ENCODE data around the gene CUEDC1. TPM values are rescaled to one million over a fixed set of nuclear protein-coding genes. Genes with fewer than 3 reads are reported as not detected.
A peak's percentile ranks its signal among the peaks of the same experiment; 100 is the strongest.

Gene CUEDC1
- total RNA-seq, 1 donor from 2014 or later: 37.0 TPM

DNA sequence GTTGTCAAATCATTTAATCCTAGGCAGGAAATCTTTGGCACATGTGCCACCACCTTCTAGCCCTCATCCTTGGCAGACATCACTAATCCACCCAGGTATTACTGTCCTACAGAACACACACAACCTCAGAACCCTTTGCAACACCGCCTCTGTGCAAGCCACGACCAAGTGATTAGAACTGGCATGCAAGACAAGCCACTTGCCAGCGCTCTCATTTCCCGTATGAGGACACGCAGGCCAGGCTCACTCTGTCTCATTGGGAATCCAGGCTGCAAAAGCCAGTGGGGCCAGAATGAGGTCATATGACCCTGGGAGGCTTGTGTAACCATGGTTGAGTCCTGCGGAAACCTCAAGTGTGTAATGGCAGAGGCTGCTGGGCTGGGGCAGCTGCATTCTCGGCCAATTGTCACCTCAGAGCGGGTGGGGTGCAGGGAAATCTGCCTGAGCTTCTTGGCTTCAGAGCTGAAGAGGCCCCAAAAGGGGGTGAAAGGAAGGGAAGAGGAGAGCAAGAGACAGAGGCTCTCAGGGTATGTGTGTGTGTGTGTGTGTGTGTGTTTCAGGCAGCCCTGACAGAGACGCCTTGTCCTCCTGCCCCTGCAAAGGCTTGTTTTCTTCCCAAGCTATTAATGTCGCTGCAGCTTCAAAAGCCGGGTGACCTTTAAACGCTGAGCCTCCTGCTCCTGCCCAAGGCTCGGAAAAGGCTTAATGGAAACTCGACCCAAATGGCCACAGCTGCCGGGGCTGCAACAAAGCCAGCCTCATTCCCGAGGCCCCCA is 62.2 kb downstream of the CUEDC1 start:
- Mint-ChIP-seq H3K4me1 (peaks cover 31% of the 10 kb centered on the region), H3K27ac (peak overlapping the region; percentile 96), H3K36me3 (no peaks in the 10 kb centered on the region), H3K9me3 (no peaks in the 10 kb centered on the region), H3K27me3 (ENCODE audit: low read depth) (no peaks in the 10 kb centered on the region), H3K4me3 (peak overlapping the region; percentile 45)
- DNase-seq (ENCODE audit: low spot score in 2 of 2, unreplicated experiment in 2 of 2): peak in 1 of 2 experiments; percentile 60
- TF ChIP-seq, protein P1, sequence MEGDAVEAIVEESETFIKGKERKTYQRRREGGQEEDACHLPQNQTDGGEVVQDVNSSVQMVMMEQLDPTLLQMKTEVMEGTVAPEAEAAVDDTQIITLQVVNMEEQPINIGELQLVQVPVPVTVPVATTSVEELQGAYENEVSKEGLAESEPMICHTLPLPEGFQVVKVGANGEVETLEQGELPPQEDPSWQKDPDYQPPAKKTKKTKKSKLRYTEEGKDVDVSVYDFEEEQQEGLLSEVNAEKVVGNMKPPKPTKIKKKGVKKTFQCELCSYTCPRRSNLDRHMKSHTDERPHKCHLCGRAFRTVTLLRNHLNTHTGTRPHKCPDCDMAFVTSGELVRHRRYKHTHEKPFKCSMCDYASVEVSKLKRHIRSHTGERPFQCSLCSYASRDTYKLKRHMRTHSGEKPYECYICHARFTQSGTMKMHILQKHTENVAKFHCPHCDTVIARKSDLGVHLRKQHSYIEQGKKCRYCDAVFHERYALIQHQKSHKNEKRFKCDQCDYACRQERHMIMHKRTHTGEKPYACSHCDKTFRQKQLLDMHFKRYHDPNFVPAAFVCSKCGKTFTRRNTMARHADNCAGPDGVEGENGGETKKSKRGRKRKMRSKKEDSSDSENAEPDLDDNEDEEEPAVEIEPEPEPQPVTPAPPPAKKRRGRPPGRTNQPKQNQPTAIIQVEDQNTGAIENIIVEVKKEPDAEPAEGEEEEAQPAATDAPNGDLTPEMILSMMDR (IDR thresholded peaks at IDR 0.05; ENCODE audit: unreplicated experiment): no peak

DNA sequence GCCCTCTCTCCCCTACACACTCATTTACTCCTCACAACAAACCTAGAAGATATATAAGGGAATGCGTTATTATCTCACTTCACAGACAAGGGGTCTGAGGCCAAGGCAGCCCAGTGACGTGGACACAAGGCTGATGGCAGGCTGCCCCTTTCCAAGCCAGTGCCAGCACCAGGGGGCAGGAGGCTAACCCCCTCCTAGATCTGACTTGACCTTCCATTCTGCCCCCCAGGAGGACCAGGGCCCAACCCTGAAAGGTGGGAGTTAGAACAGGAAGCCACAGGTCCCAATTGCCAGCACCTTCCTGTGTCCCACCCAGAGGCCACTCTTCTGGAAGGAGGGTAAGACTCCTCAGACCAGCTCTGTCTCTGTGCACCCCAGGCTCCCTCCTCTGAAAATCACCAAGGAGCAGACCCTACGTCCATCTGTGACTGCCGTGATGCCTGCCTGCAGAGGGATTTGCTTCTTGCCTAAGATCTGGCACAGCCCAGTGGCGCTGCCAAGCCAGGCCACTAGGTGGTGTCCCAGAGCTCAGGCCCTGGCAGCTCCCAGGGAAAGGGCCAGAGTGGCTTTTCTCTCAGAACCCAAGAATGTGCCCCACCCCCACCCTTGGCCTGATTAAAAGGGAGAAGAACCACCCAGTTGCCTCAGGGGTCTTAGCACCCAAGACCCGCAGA is 62.9 kb downstream of the CUEDC1 start:
- peak overlapping the region; percentile 45 for H3K4me3 Mint-ChIP-seq

DNA sequence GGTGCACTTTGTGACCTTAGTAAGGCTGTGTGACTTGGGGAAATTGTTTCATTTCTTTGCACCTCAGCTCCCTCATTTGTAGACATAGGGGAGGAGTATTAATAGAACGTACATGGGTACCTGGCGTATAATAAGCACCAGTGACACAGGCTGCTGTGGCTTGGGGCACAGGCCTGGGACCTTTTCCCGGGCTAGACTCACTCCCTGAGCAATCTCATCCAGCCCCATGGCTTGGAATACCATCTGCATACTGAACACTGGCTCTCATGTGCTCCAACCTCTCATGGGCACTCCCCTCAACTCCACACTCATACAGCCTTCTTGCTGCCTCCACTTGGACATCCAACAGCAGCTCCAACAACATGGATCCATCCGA is 64.4 kb downstream of the CUEDC1 start:
- no peaks in the 10 kb centered on the region for H3K27me3 Mint-ChIP-seq (ENCODE audit: low read depth)
- H3K9me3 Mint-ChIP-seq: no peaks in the 10 kb centered on the region
- H3K27ac Mint-ChIP-seq: peak overlapping the region; percentile 43
- H3K4me1 Mint-ChIP-seq: peaks cover 32% of the 10 kb centered on the region
- TF ChIP-seq, protein P1 (IDR thresholded peaks at IDR 0.05; ENCODE audit: unreplicated experiment): no peak
- DNase-seq (ENCODE audit: low spot score in 2 of 2, unreplicated experiment in 2 of 2): no peak
- no peak overlapping the region for H3K4me3 Mint-ChIP-seq
- no peaks in the 10 kb centered on the region for H3K36me3 Mint-ChIP-seq

More for the DNA sequence above, 62.9 kb downstream of the CUEDC1 start:
- Mint-ChIP-seq H3K4me1 (peaks cover 30% of the 10 kb centered on the region), H3K27ac (peak overlapping the region; percentile 96), H3K9me3 (no peaks in the 10 kb centered on the region), H3K36me3 (no peaks in the 10 kb centered on the region), H3K27me3 (ENCODE audit: low read depth) (no peaks in the 10 kb centered on the region)
- DNase-seq (ENCODE audit: low spot score in 2 of 2, unreplicated experiment in 2 of 2): peak; percentile 63 to 90
- TF ChIP-seq, protein P1 (IDR thresholded peaks at IDR 0.05; ENCODE audit: unreplicated experiment): peak; percentile 94

DNA sequence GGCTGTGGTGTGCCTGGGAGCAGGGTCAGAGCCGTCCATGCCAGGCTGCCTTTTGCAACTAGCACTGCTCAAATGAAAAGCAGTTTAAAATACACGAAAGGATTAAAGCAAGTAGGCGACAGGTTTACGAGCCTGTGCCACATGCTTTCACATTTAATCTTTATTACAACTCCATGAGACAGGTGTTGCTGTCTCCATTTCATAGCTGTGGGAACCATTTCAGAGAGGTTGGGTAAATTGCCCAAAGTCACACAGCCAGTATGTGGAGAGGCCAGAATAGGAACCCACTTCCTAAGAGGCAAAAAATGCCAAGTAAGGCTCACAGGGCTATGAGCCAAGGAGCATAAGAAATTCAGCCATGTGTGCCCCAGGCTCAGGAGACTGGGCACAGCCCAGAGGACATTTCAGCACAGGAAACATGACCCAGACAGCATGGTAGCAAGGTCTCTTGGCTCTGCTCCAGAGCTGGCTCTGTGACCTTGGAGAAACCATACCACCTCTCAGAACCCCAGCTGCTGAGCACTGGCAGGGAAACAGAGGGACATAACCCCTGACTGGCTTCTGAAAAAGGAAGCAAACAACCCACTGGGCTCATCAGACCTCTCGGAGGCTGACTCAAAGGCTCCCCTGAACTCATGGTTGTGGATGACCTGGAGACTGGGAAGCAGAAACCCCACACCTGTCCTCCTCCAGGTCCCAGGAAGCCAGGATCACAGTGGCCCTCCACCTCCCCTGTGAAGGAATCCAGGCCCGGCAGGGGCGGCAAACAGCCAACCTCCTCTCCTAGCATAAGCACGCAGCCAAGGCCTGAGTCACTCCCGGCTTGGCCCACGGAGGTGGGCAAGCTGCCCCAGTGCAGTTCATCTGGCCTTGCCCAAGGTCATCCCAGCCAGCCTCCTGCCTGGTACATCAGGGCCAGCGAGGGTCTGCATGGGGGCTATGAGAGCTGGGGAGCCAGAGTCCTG is 65.0 kb downstream of the CUEDC1 start:
- TF ChIP-seq, protein P1 (IDR thresholded peaks at IDR 0.05; ENCODE audit: unreplicated experiment): no peak
- Mint-ChIP-seq H3K4me1 (peaks cover 29% of the 10 kb centered on the region), H3K36me3 (no peaks in the 10 kb centered on the region), H3K9me3 (no peaks in the 10 kb centered on the region), H3K27me3 (ENCODE audit: low read depth) (no peaks in the 10 kb centered on the region), H3K4me3 (no peak overlapping the region), H3K27ac (no peak overlapping the region)
- no peak for DNase-seq (ENCODE audit: low spot score in 2 of 2, unreplicated experiment in 2 of 2)

DNA sequence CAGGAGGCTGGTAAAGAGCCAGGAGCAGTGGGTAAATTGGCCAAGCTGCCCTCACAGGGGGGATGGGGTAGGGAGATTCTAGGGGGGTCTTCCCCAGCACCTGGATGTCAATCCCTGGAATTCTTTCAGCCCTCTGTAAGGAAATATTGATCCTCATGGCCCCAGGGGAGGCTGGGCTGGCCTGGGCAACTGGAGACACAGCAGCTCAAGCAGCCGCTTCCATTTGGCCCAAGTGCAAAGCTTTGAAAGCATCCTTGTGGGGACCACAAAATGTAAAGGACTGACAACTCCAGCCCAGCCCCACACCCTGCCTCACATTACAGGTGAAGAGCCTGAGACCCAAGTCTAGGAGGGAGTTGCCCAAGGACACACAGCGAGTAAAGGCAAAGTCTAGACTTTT is 66.0 kb downstream of the CUEDC1 start:
- Mint-ChIP-seq H3K4me1 (peaks cover 24% of the 10 kb centered on the region), H3K27ac (no peak overlapping the region), H3K9me3 (no peaks in the 10 kb centered on the region), H3K27me3 (ENCODE audit: low read depth) (no peaks in the 10 kb centered on the region), H3K36me3 (peaks cover 6% of the 10 kb centered on the region), H3K4me3 (no peak overlapping the region)
- DNase-seq (ENCODE audit: low spot score in 2 of 2, unreplicated experiment in 2 of 2): no peak
- TF ChIP-seq, protein P1 (IDR thresholded peaks at IDR 0.05; ENCODE audit: unreplicated experiment): no peak

Data from mesothelial cell of epicardium (in vitro differentiated cells).